HG02840 (cell line): Measurements from ENCODE around the gene ACCSL.

Experiments used
- ATAC-seq: cut with Tn5 transposase; IDR thresholded peaks from one replicate; pipeline ENCODE4 v1.9.1; 2021; ENCODE audit warnings: mild to moderate bottlenecking, moderate library complexity, moderate number of reproducible peaks; ENCODE audit not compliant: unreplicated experiment, low FRiP score

The ACCSL gene

DNA sequence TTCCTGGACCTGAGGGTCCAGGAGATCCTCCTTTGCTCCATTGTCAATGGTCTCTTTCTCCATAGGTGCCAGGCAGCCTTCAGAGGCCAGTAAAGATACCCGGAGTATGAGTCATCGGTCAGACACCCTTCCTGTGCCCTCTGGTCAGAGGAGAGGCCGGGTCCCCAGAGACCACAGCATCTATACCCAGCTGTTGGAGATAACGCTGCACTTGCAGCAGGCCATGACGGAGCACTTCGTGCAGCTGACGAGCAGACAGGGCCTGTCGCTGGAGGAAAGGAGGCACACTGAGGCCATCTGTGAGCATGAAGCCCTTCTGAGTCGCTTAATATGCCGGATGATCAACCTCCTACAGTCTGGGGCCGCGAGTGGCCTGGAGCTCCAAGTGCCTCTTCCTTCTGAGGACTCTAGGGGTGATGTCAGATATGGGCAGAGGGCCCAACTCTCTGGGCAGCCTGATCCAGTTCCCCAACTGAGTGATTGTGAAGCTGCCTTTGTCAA is at the start of gene ACCSL:
ACCSL (plus strand) TSS at position 51 of the 501 bp plus-strand sequence; CDS start at position 107, 56 bp downstream.
- no peak for ATAC-seq

DNA sequence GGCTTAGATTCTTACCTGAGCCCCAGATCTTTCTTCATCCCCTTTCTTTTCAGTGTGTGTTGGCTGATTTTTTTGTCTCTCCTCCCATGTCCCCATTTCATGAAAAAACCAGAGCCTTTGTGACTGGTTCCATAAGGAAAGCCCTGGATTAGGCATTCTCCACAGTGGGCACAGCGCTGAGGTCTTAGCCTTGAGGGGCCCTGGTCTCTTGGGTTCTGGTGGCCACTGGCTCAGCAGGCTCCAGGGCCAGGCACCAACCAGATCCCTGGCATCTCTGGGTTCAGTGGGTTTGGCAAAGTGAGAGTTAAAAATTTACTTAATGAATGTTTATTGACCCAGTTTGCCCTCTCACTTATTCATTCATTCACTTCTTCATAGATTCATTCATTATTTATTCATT is 49.5 kb upstream of the ACCSL start:
- ATAC-seq, result no peak

GRCh38 chr11:44000731-44001130 is 47.0 kb upstream of the ACCSL start:
- no peak for ATAC-seq

GRCh38 chr11:44002191-44003093 is 45.3 kb upstream of the ACCSL start:
- ATAC-seq, result no peak

GRCh38 chr11:44003736-44004451 is 43.9 kb upstream of the ACCSL start:
- ATAC-seq, result no peak

DNA sequence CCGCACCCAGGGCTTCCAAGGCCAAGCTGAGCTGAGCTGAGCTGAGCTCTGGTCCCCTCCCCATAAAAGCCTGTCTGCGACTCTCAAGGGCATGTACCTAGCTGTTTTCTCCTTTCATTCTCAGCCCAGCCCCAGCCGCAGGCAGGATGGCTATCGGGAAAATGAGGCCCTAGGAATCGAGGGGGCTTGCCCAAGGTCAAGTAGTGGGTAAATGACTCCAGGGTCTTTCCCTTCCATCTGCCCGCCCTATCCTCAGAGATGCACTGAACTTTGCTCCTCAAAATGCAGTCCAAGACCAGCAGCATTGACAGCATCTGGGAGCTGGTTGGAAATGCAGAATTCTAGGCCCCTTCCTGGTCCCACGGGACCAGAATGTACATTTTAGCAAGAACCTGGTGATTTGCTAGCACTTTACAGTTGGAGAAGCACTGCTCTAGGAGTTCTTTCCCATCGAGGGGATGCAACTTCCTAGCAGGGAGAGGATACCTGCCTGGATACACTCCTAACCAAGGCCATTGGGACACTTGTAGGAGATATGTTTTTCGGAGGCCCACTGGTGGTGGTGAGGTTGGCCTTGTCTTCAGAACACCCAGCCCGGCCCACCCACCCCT is 43.2 kb upstream of the ACCSL start:
- ATAC-seq, result no peak

GRCh38 chr11:44005063-44005701 is 42.6 kb upstream of the ACCSL start:
- ATAC-seq, result no peak

GRCh38 chr11:44005956-44006355 is 41.8 kb upstream of the ACCSL start:
- ATAC-seq, result no peak

- no peak for ATAC-seq
These were observed 40.8 kb upstream of the ACCSL start for GRCh38 chr11:44006917-44007361.

GRCh38 chr11:44007481-44008087 is 40.2 kb upstream of the ACCSL start:
- no peak for ATAC-seq

- no peak for ATAC-seq
These were observed 39.7 kb upstream of the ACCSL start for GRCh38 chr11:44008088-44008501.

DNA sequence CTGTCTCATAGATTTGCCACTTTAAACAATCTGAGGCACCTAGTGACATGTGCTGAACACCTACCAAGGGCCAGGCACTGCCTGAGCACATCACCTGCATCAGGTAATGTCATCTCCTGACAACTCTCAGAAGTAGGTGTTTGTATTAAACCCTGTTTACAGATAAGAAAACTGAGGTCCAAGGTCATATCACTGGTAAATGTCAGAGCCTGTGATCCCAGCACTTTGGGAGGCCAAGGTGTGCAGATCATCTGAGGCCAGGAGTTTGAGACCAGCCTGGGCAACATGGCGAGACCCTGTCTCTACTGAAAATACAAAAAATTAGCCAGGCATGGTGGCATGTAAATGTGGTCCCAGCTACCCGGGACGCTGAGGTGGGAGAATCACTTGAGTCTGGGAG is 39.1 kb upstream of the ACCSL start:
- no peak for ATAC-seq

DNA sequence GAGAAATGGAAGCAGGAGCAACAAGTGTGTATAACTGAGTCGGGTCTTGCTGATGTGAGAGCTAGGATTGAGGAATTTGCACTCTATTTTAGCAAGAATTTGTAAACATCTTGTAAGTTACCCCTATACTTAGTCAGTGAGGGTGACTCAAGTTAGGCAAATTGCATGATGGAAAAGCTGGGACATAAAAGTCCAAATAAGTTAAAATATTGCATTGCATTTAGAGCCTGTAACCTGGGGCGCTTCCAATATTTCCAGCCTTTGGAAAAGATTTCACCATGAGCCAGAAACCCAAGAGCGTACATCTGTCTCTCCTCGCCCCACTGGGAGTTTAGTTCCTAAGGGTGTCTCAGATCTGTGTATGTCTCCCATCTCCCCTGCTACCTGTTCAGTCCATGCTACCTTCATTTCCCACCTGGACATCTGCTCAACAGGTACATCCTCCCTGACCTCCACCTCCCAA is 37.0 kb upstream of the ACCSL start:
- ATAC-seq, result no peak

- no peak for ATAC-seq
These were observed 36.0 kb upstream of the ACCSL start for GRCh38 chr11:44011797-44012196.

DNA sequence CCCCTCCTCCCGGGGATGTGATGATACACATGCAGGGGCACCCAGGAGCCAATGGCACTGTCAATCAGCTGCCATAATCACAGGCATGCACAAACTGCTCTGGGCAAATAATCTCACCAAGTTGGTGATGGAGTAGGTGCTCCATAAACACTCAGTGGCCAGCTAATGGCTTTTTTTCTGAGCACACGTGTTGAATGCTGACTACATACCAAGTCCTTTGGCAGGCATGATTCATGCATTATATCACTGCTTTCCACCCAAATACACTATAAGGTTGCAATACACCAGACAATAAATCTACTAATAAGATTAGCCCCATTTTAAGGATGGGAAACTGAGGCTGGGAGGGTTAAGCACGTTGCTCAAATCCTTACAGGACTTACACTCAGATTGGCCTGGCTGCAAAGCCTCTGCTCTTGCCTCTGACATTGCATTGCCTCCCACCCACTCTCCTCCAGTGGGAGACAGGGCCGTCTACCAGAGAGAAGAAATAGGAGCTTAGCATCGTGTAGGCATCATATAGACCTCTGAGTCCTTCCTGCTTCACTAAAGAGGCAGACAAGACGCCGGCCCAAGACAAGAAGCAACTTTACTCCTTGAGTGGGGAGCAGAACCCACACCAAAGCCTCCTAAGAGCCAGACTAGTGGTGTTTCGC is 32.7 kb upstream of the ACCSL start:
- ATAC-seq, result no peak

DNA sequence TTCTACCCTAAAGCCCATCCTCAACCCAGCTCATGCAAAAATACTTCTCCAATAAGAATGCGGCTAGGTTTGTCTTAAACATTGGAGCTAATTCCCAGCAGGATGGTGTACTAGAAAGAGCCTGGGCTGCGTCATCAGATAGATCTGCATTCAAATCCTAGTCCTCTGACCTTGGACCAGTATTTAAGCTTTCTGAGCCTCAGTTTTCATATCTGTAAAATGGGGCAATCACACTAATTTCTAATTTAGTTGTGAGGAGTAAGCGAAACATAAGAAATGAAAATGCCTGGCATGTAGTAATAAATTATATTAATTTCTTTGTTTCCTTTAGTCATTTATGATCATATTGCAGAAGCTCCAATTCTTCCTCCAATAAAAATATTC is 32.2 kb upstream of the ACCSL start:
- no peak for ATAC-seq

GRCh38 chr11:44016131-44016530 is 31.6 kb upstream of the ACCSL start:
- ATAC-seq, result no peak

- ATAC-seq, result no peak
These were observed 31.0 kb upstream of the ACCSL start for GRCh38 chr11:44016546-44017442.
